Nephron progenitor cell (in vitro differentiated cells): ENCODE data around the gene LRRFIP2.

Experiments
- DNase-seq: peaks from one replicate; pipeline ENCODE4 v3.0.0; 2021
- H3K27ac Mint-ChIP-seq: 2 replicates; pipeline ENCODE4 v1.8.0; 2021; ENCODE audit warnings: mild to moderate bottlenecking, moderate library complexity, mixed read lengths
- H3K27me3 Mint-ChIP-seq: 2 replicates; pipeline ENCODE4 v1.8.0; 2021; ENCODE audit warnings: mild to moderate bottlenecking, low read depth, mixed read lengths; ENCODE audit not compliant: poor library complexity
- H3K36me3 Mint-ChIP-seq: 2 replicates; pipeline ENCODE4 v1.8.0; 2021; ENCODE audit warnings: low read depth, mixed read lengths
- H3K4me1 Mint-ChIP-seq: 2 replicates; pipeline ENCODE4 v1.8.0; 2021; ENCODE audit warnings: mixed read lengths
- H3K4me3 Mint-ChIP-seq: 2 replicates; pipeline ENCODE4 v1.8.0; 2021; ENCODE audit warnings: mild to moderate bottlenecking, moderate library complexity, mixed read lengths
- H3K9me3 Mint-ChIP-seq: 2 replicates; pipeline ENCODE4 v1.8.0; 2021; ENCODE audit warnings: mild to moderate bottlenecking, moderate library complexity, mixed read lengths
- CTCF ChIP-seq: fragments of 200-600 bp; sonication (generic); IDR thresholded peaks from 2 replicates; pipeline ENCODE4 v1.5.0; 2021; ENCODE audit warnings: antibody characterized with exemption

Gene LRRFIP2

GRCh38 chr3:37041546-37042195 lies 132.7 kb downstream of the LRRFIP2 start:
- Mint-ChIP-seq H3K27me3 (no peaks in the 10 kb centered on the region), H3K36me3 (peaks cover 89% of the 10 kb centered on the region), H3K27ac (no peak overlapping the region), H3K4me1 (no peaks in the 10 kb centered on the region), H3K4me3 (no peak overlapping the region), H3K9me3 (peaks cover 13% of the 10 kb centered on the region)
- DNase-seq: no peak
- no peak for TF ChIP-seq CTCF

GRCh38 chr3:37040231-37040630 lies 134.2 kb downstream of the LRRFIP2 start:
- H3K27ac Mint-ChIP-seq: no peak overlapping the region
- H3K36me3 Mint-ChIP-seq: peaks cover 89% of the 10 kb centered on the region
- no peaks in the 10 kb centered on the region for H3K4me1 Mint-ChIP-seq
- no peak for DNase-seq
- H3K9me3 Mint-ChIP-seq: peaks cover 27% of the 10 kb centered on the region
- TF ChIP-seq CTCF: no peak
- H3K27me3 Mint-ChIP-seq: no peaks in the 10 kb centered on the region
- H3K4me3 Mint-ChIP-seq: no peak overlapping the region

GRCh38 chr3:37039161-37039846 lies 135.1 kb downstream of the LRRFIP2 start:
- Mint-ChIP-seq H3K4me3 (no peak overlapping the region), H3K4me1 (no peaks in the 10 kb centered on the region), H3K36me3 (peaks cover 89% of the 10 kb centered on the region), H3K9me3 (peaks cover 36% of the 10 kb centered on the region), H3K27me3 (no peaks in the 10 kb centered on the region), H3K27ac (no peak overlapping the region)
- no peak for DNase-seq
- TF ChIP-seq CTCF: no peak

- Mint-ChIP-seq H3K4me1 (no peaks in the 10 kb centered on the region), H3K27ac (no peak overlapping the region), H3K4me3 (no peak overlapping the region), H3K27me3 (no peaks in the 10 kb centered on the region), H3K9me3 (peaks cover 41% of the 10 kb centered on the region), H3K36me3 (peaks cover 94% of the 10 kb centered on the region)
- TF ChIP-seq CTCF: no peak
- DNase-seq: no peak
These were observed 137.0 kb downstream of the LRRFIP2 start for GRCh38 chr3:37037352-37037751.

- Mint-ChIP-seq H3K27me3 (no peaks in the 10 kb centered on the region), H3K36me3 (peaks cover 84% of the 10 kb centered on the region), H3K4me3 (no peak overlapping the region), H3K9me3 (peaks cover 38% of the 10 kb centered on the region), H3K27ac (no peak overlapping the region), H3K4me1 (peaks cover 8% of the 10 kb centered on the region)
- no peak for TF ChIP-seq CTCF
- no peak for DNase-seq
These were observed 141.4 kb downstream of the LRRFIP2 start for GRCh38 chr3:37032961-37033360.
